ENCODE results near the gene MCOLN1.

- TF ChIP-seq, protein P1, sequence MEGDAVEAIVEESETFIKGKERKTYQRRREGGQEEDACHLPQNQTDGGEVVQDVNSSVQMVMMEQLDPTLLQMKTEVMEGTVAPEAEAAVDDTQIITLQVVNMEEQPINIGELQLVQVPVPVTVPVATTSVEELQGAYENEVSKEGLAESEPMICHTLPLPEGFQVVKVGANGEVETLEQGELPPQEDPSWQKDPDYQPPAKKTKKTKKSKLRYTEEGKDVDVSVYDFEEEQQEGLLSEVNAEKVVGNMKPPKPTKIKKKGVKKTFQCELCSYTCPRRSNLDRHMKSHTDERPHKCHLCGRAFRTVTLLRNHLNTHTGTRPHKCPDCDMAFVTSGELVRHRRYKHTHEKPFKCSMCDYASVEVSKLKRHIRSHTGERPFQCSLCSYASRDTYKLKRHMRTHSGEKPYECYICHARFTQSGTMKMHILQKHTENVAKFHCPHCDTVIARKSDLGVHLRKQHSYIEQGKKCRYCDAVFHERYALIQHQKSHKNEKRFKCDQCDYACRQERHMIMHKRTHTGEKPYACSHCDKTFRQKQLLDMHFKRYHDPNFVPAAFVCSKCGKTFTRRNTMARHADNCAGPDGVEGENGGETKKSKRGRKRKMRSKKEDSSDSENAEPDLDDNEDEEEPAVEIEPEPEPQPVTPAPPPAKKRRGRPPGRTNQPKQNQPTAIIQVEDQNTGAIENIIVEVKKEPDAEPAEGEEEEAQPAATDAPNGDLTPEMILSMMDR (conservative IDR thresholded peaks at IDR 0.05; ENCODE audit: low read depth, low read length) = no peak
- TF ChIP-seq EZH2 (IDR thresholded peaks at IDR 0.05; ENCODE audit: borderline replicate concordance, low read depth, low read length, poor library complexity, severe bottlenecking) = no peak
These were observed 17.7 kb upstream of the MCOLN1 start for GRCh38 chr19:7504684-7505083.

All from A673 (cell line).